Gastrocnemius medialis (tissue), 4 donors: ENCODE measurements around the gene BLOC1S4.

Experiments used
- POLR2A ChIP-seq, 2 donors: fragments of 450-650 bp; IDR thresholded peaks; one replicate each; pipeline ENCODE4 v1.6.1; 2017; ENCODE audit warnings: antibody characterized with exemption in 2 of 2, mild to moderate bottlenecking in 2 of 2, moderate library complexity in 2 of 2
- TF ChIP-seq, protein P1 (sequence below), 5 experiments: fragments of 450-650 bp in 3 of 5; fragments of 200-600 bp in 2 of 5; sonication (generic) in 2 of 5; IDR thresholded peaks in 4 of 5; conservative IDR thresholded peaks in 1 of 5; 1 replicate in 4 of 5; 2 replicates in 1 of 5; pipeline ENCODE4 v1.5.1; 2016 to 2019; ENCODE audit warnings: antibody characterized with exemption in 5 of 5, mild to moderate bottlenecking in 3 of 5, moderate library complexity in 3 of 5

DNA sequence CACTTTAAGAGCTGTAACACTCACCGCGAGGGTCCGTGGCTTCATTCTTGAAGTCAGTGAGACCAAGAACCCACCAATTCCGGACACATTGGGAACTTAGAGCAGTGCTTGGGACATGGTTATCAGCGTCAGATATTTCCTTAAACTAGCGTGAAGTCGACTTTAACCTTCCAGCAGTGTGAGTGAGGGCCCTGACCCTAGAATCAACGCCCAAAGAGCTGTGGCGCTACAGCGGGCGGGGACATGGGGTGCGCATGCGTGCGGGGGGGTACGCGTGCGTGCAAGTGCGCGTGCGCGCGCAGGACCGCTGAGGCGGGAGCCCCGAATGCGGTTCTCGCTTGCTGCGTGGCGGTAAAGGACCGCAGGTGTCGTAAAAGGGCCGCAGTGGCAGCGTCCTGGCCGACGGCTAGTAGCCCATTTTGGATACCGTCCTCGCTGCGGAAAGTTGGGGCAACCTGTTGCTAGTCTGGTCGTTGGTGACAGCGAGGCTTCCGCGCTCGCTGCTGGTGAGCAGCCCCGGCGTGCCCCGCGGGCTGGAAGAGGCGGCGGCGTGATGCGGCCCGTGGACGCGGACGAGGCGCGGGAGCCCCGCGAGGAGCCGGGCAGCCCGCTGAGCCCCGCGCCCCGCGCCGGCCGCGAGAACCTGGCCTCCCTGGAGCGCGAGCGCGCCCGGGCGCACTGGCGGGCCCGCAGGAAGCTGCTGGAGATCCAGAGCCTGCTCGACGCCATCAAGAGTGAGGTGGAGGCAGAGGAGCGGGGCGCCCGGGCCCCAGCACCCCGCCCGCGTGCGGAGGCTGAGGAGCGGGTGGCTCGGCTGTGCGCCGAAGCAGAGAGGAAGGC is 42.1 kb upstream of the BLOC1S4 start:
- TF ChIP-seq, protein P1, sequence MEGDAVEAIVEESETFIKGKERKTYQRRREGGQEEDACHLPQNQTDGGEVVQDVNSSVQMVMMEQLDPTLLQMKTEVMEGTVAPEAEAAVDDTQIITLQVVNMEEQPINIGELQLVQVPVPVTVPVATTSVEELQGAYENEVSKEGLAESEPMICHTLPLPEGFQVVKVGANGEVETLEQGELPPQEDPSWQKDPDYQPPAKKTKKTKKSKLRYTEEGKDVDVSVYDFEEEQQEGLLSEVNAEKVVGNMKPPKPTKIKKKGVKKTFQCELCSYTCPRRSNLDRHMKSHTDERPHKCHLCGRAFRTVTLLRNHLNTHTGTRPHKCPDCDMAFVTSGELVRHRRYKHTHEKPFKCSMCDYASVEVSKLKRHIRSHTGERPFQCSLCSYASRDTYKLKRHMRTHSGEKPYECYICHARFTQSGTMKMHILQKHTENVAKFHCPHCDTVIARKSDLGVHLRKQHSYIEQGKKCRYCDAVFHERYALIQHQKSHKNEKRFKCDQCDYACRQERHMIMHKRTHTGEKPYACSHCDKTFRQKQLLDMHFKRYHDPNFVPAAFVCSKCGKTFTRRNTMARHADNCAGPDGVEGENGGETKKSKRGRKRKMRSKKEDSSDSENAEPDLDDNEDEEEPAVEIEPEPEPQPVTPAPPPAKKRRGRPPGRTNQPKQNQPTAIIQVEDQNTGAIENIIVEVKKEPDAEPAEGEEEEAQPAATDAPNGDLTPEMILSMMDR (IDR thresholded peaks at IDR 0.05 in 4 of 5, conservative IDR thresholded peaks at IDR 0.05 in 1 of 5) = peak in 2 of 5 experiments; percentile 15 to 21
- TF ChIP-seq POLR2A (IDR thresholded peaks at IDR 0.05) = peak; percentile 68 to 79
